AG08395 (cell line): ENCODE measurements around the gene NMS.
"Not testable (repeated sequence)": the region's sequence is repeated elsewhere in the genome, so short reads cannot be mapped to it uniquely, and the experiment has no call there.

ENCODE experiments used
- DNase-seq: peaks from one replicate; pipeline ENCODE4 v3.0.0; 2012; ENCODE audit warnings: mixed read lengths, low spot score

The NMS gene

DNA sequence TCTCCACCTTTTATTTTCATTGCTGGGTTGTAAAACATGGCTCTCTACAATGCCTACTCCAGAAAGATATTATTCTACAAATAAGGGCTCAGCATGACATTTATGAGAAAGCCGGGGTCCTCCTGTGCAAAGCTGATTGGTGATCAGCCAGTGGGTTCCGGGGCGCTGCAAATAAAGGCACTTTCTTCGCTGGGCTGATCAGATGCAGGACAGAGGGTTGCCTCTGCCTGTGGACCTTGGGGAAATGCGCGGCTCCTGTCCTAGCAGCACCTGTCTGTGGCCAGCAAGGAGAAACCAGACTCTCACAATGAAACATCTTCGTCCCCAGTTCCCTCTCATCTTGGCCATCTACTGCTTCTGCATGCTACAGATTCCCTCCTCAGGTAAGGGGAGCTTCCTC lies at the start of gene NMS:
Gene NMS, plus strand, starts transcription at position 301 of the 400 bp plus-strand sequence. Its CDS starts 7 bp downstream, at position 308.
- no peak for DNase-seq

DNA sequence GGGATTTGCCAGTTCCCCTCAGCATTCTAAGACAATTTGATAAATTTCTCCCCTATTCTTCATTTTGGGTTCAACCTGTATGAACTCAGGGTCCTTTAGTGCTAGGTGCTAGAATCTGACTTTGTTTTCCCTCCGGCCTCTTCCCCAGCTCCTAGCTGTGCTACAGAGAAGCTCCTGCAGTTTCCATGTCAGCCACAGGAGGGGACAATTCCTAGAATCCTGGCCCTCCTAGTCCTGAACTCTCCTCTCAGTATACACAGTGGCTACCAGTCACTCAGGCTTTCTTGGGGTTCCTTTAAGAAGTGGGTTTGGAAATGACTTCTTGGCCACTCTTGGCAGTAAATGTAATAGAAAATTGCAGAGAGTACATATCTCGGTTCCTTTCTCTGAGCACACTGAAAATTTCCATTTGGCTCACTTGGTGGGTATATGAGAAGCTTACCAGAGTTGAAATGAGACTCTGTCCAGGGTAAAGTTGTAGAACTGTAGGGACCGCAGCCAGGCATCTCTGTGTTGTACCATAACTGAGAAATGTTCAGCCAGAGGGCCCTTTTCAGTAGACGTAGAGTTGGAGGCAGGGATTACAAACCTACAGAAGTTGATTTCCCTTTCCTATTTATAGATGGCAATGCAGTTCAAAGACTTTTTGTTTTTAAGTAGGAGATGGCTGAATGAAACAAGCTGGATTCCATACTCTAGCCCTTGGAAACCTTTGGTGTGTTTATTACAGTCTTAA lies 47.8 kb upstream of the NMS start:
- DNase-seq = peak; percentile 67

DNA sequence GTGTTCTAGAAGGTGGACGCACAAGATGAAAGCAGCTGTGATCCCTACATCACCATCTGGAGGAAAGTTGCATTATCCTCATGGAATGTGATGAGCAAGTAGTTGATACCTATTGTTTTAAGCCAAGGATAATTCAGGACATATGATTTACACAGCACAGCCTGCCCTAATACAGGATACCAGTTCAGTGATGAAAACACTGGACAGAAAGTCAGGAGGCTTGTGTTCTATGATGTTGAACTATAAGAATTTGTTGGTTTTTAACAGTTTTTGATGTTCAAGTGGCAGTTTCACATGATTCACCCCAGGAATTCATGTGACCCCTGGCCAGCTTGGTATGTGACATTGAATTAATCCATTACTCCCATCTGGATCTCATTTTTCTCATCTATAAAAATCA lies 46.7 kb upstream of the NMS start:
- DNase-seq = peak; percentile 35

- no peak for DNase-seq
These were observed 45.9 kb upstream of the NMS start for GRCh38 chr2:100424277-100424875.

- no peak for DNase-seq
These were observed 45.2 kb upstream of the NMS start for GRCh38 chr2:100425107-100425506.

GRCh38 chr2:100425573-100426383 lies 44.5 kb upstream of the NMS start:
- no peak for DNase-seq

- no peak for DNase-seq
These were observed 43.9 kb upstream of the NMS start for GRCh38 chr2:100426384-100426720.

DNA sequence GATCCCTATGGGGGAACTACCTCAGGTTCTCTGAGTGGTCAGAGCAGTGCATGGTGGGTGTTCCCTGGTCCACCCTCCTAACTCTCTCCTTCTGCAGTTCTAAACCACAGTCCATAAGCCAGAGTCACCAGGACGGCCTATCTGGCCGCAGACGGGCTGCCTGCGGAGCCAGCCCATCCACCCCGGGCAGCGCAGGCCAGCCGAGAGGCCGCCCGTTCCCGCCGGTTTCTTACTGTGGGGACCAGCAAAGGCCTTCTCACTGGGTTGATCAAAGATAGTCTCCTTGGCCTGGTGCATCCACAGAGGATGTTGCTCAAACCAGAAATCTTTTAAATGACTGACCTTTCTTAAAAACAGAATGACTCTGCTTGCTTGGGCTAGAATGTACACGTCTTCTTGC lies 43.2 kb upstream of the NMS start:
- DNase-seq = no peak

GRCh38 chr2:100427627-100428258 lies 42.5 kb upstream of the NMS start:
- DNase-seq = peak; percentile 27

GRCh38 chr2:100429726-100430125 lies 40.6 kb upstream of the NMS start:
- DNase-seq = no peak

DNA sequence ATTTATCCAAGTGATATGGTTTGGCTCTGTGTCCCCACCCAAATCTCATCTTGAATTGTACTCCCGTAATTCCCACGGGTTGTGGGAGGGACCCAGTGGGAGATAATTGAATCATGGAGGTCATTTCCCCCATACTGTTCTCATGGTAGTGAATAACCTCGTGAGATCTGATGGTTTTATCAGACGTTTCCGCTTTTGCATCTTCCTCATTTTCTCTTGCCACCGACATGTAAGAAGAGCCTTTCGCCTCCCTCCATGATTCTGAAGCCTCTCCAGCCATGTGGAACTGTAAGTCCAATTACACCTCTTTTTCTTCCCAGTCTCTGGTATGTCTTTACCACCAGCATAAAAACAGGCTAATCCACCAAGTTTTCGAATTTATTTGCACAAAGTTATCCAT lies 32.5 kb upstream of the NMS start:
- DNase-seq = no peak

- DNase-seq = no peak
These were observed 23.6 kb upstream of the NMS start for GRCh38 chr2:100446696-100447095.

DNA sequence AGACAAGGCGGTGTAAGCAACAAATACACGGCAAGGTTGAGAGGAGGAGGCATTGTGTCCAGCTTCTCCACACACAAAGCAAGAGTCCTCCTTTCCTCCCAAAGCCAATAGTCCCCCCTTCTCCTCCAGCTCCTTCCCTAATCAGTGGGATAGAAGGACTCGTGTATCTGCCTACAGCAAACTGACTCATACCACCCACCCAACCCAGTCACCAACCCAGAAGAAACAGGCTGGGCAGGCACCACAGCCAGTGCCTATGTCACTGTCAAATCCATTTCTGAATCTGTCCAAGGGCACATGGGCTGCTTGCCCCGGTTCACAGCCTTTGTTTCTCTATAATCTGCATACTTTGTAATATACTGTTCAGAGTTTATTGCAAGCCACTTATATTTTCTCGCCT lies 19.2 kb upstream of the NMS start:
- no peak for DNase-seq

- no peak for DNase-seq
These were observed 18.5 kb upstream of the NMS start for GRCh38 chr2:100451734-100452133.

DNA sequence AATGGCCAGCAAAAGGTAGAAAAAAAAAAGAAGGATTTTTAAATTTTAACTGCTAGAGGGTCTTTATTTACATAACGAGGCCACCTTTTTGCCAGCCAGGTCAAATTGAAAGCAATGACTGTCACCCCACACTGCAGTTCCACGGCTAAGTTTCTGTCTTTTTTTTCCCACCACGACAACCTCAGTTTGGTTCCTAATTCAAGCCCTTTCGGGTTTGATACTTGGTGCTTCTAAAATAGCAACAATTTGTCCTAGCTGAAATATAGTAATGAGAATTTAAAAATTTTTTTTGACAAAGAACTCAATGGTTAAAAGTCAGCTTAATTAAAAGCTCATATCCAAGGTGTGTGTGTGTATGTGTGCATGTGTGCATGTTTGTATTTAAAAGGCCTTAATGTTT lies 16.4 kb upstream of the NMS start:
- no peak for DNase-seq

- DNase-seq = not testable (repeated sequence)
These were observed 13.9 kb upstream of the NMS start for GRCh38 chr2:100456357-100456756.

DNA sequence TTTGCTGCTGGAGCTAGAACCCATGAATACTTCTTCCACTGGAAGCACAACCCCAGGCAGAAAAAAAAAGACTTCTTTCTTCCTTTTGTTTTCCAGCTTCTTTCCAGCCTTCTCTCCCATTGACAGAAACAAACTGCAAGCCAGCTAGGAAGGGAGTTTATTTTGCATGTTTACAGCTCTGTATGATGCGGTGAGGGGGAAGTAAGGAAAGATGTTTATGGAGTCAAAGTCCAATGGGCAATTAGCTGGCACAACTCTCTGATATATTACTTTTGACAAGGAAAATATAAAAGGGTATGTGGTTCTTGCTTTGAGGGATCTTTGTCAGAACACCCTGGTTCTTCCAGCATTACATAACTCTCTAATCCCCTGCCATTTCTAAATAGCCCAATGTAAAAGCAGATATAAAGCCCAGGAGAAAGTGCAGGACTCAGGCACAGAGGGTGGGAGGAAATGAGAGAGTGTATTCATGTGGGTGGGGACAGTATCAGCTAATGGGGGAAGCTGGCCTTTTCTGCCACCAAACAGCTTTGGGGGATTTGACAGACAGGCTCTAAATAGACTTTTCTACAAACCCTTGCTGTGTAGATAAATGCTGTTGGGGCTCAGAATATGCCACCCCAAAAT lies 9.3 kb upstream of the NMS start:
- DNase-seq = no peak

DNA sequence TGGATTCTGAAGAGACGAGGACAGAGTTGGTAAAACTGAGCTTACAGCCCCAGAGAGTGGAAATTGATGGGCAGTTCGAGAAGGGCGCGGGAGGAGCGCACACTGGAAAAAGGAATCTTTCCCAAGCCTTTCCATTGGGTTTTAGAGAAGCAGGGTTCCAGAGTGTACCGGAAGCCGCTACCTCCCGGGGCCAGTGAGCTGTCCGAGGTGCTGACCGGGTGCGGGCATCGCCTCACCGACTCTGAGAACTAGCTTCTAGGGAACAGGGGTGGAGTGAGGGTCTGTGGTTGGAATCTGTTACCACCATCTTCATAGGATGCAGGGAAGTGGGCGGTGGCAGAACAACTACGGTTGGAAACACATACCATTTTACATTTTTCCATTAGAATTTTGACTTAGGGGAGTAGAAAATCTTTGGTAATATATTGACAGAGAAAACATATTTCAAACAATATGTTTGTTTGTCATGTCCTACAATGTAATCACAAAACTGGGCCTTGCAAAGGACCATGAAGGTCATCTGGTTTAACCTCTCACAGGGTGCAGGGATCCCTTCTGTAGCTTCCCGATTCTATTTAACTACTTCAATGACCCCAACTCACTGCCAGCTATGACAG lies 724 bp downstream of the NMS start:
- DNase-seq = peak; percentile 40

DNA sequence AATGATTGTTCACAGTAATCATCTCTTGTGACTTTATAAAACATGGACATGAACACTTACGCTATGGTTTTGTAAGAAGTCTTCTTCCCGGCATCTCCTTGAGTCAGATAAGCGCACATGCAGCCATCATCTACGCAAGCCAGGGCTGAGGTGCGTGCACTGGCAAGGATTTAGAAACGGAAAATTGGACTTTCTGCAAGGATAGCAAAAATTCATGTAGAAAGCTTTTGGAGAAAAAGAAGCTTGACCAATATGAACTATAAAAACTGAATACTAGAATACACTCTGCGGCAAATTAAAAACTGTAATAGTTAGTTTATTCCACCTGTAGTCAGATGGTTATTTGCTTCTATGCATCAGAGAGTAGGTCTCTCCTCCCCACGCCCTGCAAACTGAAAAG lies 6.3 kb downstream of the NMS start:
- no peak for DNase-seq

DNA sequence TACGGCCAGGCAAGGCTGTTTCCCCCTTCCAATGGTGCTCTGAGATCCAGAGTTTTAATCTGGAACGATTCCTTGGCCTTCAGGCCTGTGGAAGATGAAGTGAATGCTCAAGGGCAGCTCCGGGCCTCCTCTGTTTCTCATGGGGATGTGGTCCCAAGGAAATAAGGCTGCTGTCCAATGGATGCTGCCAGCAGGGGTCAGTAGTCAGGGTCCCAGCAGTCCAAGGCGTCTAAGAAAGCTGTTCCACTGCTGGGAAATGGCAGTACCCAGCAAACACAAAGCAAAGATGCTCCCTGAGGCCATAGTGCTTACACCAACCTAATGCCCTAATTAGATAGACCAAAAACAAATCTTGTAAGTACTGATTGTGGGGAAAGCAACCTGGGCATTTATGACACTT lies 12.5 kb downstream of the NMS start:
- no peak for DNase-seq

- DNase-seq = no peak
These were observed 13.6 kb downstream of the NMS start for GRCh38 chr2:100483895-100484294.

DNA sequence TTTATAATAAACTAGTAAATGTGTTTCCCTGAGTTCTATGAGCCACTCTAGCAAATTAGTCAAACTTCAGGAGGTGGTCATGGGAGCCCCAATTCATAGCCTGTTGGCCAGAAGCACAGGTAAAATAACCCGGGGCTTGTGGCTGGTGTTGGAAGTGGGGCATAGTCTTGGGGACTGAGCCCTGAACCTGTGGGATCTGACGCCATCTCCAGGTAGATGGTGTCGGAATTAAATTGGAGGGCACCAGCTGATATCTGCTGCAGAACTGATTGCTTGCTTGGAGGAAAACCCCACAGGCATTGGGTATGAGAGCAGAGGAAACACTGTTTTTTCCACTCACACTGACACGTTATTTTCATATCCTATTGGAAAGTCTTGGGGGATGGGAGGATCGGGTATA lies 14.1 kb downstream of the NMS start:
- no peak for DNase-seq
